Activated CD8-positive, alpha-beta memory T cell treated with anti-CD3 and anti-CD28 coated beads for 36 hours (primary cell): ENCODE data around the gene HDAC6. TPM values are rescaled to one million over a fixed set of nuclear protein-coding genes. Genes with fewer than 3 reads are reported as not detected.

Experiments used
- CTCF ChIA-PET: fragments of 350-600 bp; sonication (Branson Sonifier 250); formaldehyde crosslinking; loops from one replicate; lab custom pipeline; 2021; ENCODE audit warnings: antibody characterized with exemption; lab: Charles Lee
- POLR2A ChIA-PET: fragments of 350-600 bp; sonication (Branson Sonifier 250); formaldehyde crosslinking; loops from one replicate; lab custom pipeline; 2021; ENCODE audit warnings: antibody characterized with exemption; lab: Charles Lee
- total RNA-seq, 2 experiments: library from RNA; stranded (reverse); gene quantifications; one replicate each; pipeline ENCODE4 v1.2.3, GENCODE V29; 2021

The HDAC6 gene
- 10 to 100 TPM; 48.9 to 49.9 TPM for total RNA-seq

GRCh38 chrX:48801280-48802088 is at the start of gene HDAC6:
TSS of gene HDAC6 (plus strand) at chrX:48802067. CDS start at chrX:48802693, 626 bp downstream.
- ChIA-PET CTCF (interaction anchor here (0.9 to 1.1 kb wide), 2 partner anchors 153 to 201 kb away, joined by 3 read pairs; partner anchors contain the start of gene GRIPAP1), POLR2A (interaction anchor here (0.6 to 1.0 kb wide), 5 partner anchors 64 to 190 kb away, joined by 3 to 8 read pairs (median 5); partner anchors contain the start of genes PQBP1 and TIMM17B)

- ChIA-PET CTCF (no interaction called here), POLR2A (no interaction called here)
These were observed 49.4 kb upstream of the HDAC6 start for GRCh38 chrX:48752498-48752897.

GRCh38 chrX:48753708-48754228 is 48.1 kb upstream of the HDAC6 start:
- CTCF ChIA-PET = no interaction called here
- POLR2A ChIA-PET = no interaction called here

- ChIA-PET CTCF (no interaction called here), POLR2A (no interaction called here)
These were observed 47.6 kb upstream of the HDAC6 start for GRCh38 chrX:48754238-48754637.

- ChIA-PET POLR2A (no interaction called here), CTCF (no interaction called here)
These were observed 40.0 kb upstream of the HDAC6 start, which contains the start of gene GLOD5 for GRCh38 chrX:48761674-48762471. TSS of gene GLOD5 (plus strand) at chrX:48761747. CDS start at chrX:48761791, 44 bp downstream.

GRCh38 chrX:48769230-48769629 is 32.6 kb upstream of the HDAC6 start:
- ChIA-PET POLR2A (no interaction called here), CTCF (no interaction called here)

- CTCF ChIA-PET = no interaction called here
- POLR2A ChIA-PET = no interaction called here
These were observed 31.6 kb upstream of the HDAC6 start for GRCh38 chrX:48770296-48770695.

- POLR2A ChIA-PET = no interaction called here
- CTCF ChIA-PET = no interaction called here
These were observed 29.3 kb upstream of the HDAC6 start for GRCh38 chrX:48772602-48773001.

GRCh38 chrX:48776818-48777439 is 24.9 kb upstream of the HDAC6 start:
- POLR2A ChIA-PET = no interaction called here
- CTCF ChIA-PET = no interaction called here

GRCh38 chrX:48779399-48779798 is 22.5 kb upstream of the HDAC6 start:
- ChIA-PET POLR2A (no interaction called here), CTCF (no interaction called here)

GRCh38 chrX:48781705-48782104 is 20.2 kb upstream of the HDAC6 start:
- ChIA-PET CTCF (no interaction called here), POLR2A (no interaction called here)

- POLR2A ChIA-PET = no interaction called here
- CTCF ChIA-PET = interaction anchor here (0.6 kb wide), 1 partner anchor 60 kb away, joined by 4 read pairs; no protein-coding TSS in a partner anchor
These were observed 19.7 kb upstream of the HDAC6 start for GRCh38 chrX:48782216-48782615.

- POLR2A ChIA-PET = no interaction called here
- CTCF ChIA-PET = interaction anchor here (0.6 kb wide), 1 partner anchor 59 kb away, joined by 4 read pairs; no protein-coding TSS in a partner anchor
These were observed 19.1 kb upstream of the HDAC6 start for GRCh38 chrX:48782795-48783194.

- ChIA-PET POLR2A (no interaction called here), CTCF (no interaction called here)
These were observed 17.1 kb upstream of the HDAC6 start for GRCh38 chrX:48784726-48785125.

GRCh38 chrX:48785186-48785539 is 16.7 kb upstream of the HDAC6 start:
- CTCF ChIA-PET = no interaction called here
- POLR2A ChIA-PET = no interaction called here

GRCh38 chrX:48785540-48786214 is 16.2 kb upstream of the HDAC6 start:
- ChIA-PET CTCF (no interaction called here), POLR2A (no interaction called here)

GRCh38 chrX:48786341-48786800 is 15.5 kb upstream of the HDAC6 start, which contains the start of gene GATA1:
TSS of gene GATA1 (plus strand) at chrX:48786590. CDS start at chrX:48791110, 4,520 bp downstream.
- CTCF ChIA-PET = no interaction called here
- POLR2A ChIA-PET = no interaction called here

- POLR2A ChIA-PET = no interaction called here
These were observed 14.9 kb upstream of the HDAC6 start for GRCh38 chrX:48786825-48787504.

More at GRCh38 chrX:48786825-48787504, 14.9 kb upstream of the HDAC6 start:
- CTCF ChIA-PET = no interaction called here
